Duodenal mucosa (tissue), 2 donors: ENCODE results near the gene OSBPL1A.
A peak's percentile ranks its signal among the peaks of the same experiment; 100 is the strongest.

Experiments used
- H3K27ac ChIP-seq: one replicate; pipeline ENCODE4 v1.7.0; 2013; ENCODE audit warnings: low read depth, low read length
- H3K27me3 ChIP-seq, 2 donors: one replicate each; pipeline ENCODE4 v1.7.0; 2013; ENCODE audit warnings: low read length in 2 of 2, control low read depth in 1 of 2; ENCODE audit not compliant: insufficient read depth in 2 of 2, control insufficient read depth in 1 of 2
- H3K36me3 ChIP-seq, 2 donors: one replicate each; pipeline ENCODE4 v1.7.0; 2013; ENCODE audit warnings: low read length in 2 of 2, control low read depth in 1 of 2; ENCODE audit not compliant: insufficient read depth in 2 of 2, control insufficient read depth in 1 of 2
- H3K4me1 ChIP-seq, 2 donors: one replicate each; pipeline ENCODE4 v1.7.0; 2013; ENCODE audit warnings: low read length in 2 of 2, control low read depth in 1 of 2; ENCODE audit not compliant: insufficient read depth in 2 of 2, control insufficient read depth in 1 of 2
- H3K4me3 ChIP-seq, 2 donors: one replicate each; pipeline ENCODE4 v1.7.0; 2013; ENCODE audit warnings: low read length in 2 of 2, low read depth in 1 of 2
- H3K9ac ChIP-seq, 2 donors: one replicate each; pipeline ENCODE4 v1.7.0; 2013; ENCODE audit warnings: low read length in 2 of 2, low read depth in 1 of 2
- H3K9me3 ChIP-seq, 2 donors: one replicate each; pipeline ENCODE4 v1.7.0; 2013; ENCODE audit warnings: low read length in 2 of 2, control low read depth in 1 of 2; ENCODE audit not compliant: control insufficient read depth in 1 of 2

Gene OSBPL1A

DNA sequence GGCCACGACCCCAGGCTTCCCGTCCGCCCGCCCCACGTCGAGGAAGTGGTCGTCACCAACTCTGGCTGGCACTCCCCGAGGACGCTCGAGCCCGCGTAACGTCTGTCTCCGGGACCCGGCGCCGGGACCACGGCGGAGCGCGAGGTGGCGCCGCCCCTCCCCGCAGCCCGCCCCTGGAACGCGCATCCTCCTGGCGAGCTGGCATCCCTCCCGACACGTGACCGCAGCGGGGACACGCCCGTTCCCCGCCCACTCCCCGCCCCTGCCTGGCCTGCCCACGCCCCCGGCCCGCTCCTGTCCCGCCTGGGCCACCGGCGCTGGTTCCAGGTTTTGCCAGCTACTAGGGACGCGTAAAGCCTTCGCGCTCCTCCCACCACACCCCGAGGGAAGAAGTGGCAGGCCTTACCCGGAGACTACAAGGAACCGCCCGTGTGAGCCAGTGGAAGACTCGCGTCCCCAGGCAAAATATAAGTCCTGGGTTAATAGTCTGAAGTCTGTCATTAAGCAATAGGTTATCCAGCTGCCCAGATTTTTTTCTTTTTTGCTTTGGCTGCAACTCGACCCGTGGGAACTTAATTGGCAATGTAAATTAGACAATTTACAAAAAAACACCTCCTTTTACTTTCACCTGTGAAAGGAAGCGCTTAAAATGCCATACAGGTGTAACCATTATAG is at the start of gene OSBPL1A:
OSBPL1A (minus strand) TSS at position 131 of the 675 bp plus-strand sequence. CDS start 20,291 bp downstream, outside the sequence.
- Histone ChIP-seq H3K4me1 (peaks cover 5 to 21% of the 10 kb centered on the region in 2 donors), H3K27me3 (peaks cover 0 to 3% of the 10 kb centered on the region in 2 donors), H3K9me3 (no peaks in the 10 kb centered on the region), H3K9ac (peak within 1 kb of the TSS; percentile 51 to 63), H3K36me3 (no peaks in the 10 kb centered on the region), H3K27ac (peak within 1 kb of the TSS; percentile 27), H3K4me3 (peak within 1 kb of the TSS; percentile 81 to 88)

DNA sequence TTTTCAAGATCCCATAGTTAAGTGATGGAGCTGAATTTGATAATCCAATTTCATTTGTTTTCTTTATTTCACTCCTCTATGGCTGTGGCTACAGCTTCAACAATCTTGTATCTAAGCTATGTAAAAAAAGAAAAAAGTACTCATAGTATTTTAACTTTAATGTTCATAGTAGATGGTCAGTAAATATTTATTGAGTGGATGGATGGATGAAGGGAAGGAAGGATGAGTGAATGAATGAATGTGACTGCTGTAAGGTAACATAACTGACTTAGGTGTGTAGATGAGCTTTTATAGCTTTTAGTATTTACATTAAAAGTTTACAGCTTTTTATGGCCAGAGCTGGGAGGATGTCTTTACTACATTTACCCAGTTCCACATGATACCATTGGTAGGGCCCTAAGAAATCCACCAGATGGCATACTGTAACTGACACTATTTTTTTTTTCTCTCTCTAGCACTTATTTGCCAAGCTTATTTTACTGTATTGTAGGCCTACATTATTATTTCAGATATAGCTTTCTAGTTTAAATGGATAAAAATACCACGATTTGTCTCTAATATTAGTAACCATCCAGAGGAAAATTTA is 49.4 kb upstream of the OSBPL1A start:
- Histone ChIP-seq H3K27ac (no peak overlapping the region), H3K4me1 (no peaks in the 10 kb centered on the region), H3K9ac (no peak overlapping the region), H3K9me3 (no peaks in the 10 kb centered on the region), H3K27me3 (no peaks in the 10 kb centered on the region), H3K4me3 (no peak overlapping the region), H3K36me3 (peaks cover 22 to 43% of the 10 kb centered on the region in 2 donors)

- no peak overlapping the region for H3K4me3 ChIP-seq
- peaks cover 21 to 44% of the 10 kb centered on the region in 2 donors for H3K36me3 ChIP-seq
- no peaks in the 10 kb centered on the region for H3K27me3 ChIP-seq
- H3K27ac ChIP-seq, result no peak overlapping the region
- no peak overlapping the region for H3K9ac ChIP-seq
- no peaks in the 10 kb centered on the region for H3K9me3 ChIP-seq
- H3K4me1 ChIP-seq, result no peaks in the 10 kb centered on the region
Observed at GRCh38 chr18:24446453-24446852, 48.8 kb upstream of the OSBPL1A start.

DNA sequence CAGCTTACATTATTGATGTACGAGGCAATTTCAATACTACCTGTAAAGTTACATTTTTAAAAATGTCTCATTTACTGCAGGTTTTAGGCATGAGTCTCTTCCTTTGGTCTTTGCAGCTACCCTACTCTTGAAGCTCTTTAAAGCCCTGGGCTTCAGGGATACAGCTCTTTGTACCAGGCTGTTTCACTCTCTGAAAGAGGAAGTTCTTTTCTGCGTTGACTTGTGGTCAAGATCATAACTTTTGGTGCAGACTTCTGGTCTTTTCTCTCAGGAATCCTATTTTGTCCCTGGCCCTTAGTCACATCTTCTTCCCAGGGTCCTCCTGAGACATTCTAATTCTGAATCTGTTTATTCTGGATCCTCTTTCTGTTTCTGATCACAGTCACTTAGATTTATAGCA is 46.2 kb upstream of the OSBPL1A start:
- Histone ChIP-seq H3K27ac (no peak overlapping the region), H3K27me3 (no peaks in the 10 kb centered on the region), H3K9me3 (no peaks in the 10 kb centered on the region), H3K4me1 (no peaks in the 10 kb centered on the region), H3K36me3 (peaks cover 9 to 44% of the 10 kb centered on the region in 2 donors), H3K4me3 (no peak overlapping the region), H3K9ac (no peak overlapping the region)

DNA sequence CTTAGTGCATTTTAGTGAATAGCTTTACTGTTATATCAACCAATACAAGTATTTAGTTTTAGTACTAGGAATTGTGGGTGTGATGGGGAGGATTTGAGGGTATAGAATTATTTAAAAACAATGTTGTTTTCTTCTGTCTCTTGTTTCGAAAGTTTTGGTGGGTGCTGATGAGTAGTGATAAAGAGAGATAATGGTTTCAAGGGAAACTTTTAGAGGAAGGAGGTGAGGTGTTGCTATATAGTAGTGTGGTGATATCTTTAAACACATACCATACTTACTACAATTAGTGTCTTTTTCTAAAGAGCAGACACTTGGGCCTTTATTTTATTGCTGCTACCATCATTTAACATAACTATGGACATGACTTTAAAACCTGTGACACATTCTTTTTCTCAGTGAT is 39.3 kb upstream of the OSBPL1A start:
- peaks cover 0 to 3% of the 10 kb centered on the region in 2 donors for H3K4me1 ChIP-seq
- no peaks in the 10 kb centered on the region for H3K27me3 ChIP-seq
- H3K9me3 ChIP-seq, result no peaks in the 10 kb centered on the region
- H3K9ac ChIP-seq, result no peak overlapping the region
- no peak overlapping the region for H3K4me3 ChIP-seq
- no peak overlapping the region for H3K27ac ChIP-seq
- peaks cover 0 to 42% of the 10 kb centered on the region in 2 donors for H3K36me3 ChIP-seq

GRCh38 chr18:24432618-24433017 is 35.0 kb upstream of the OSBPL1A start:
- H3K27ac ChIP-seq, result no peak overlapping the region
- H3K36me3 ChIP-seq, result peaks cover 0 to 14% of the 10 kb centered on the region in 2 donors
- H3K4me3 ChIP-seq, result no peak overlapping the region
- peaks cover 3 to 7% of the 10 kb centered on the region in 2 donors for H3K4me1 ChIP-seq
- no peaks in the 10 kb centered on the region for H3K9me3 ChIP-seq
- no peaks in the 10 kb centered on the region for H3K27me3 ChIP-seq
- no peak overlapping the region for H3K9ac ChIP-seq

DNA sequence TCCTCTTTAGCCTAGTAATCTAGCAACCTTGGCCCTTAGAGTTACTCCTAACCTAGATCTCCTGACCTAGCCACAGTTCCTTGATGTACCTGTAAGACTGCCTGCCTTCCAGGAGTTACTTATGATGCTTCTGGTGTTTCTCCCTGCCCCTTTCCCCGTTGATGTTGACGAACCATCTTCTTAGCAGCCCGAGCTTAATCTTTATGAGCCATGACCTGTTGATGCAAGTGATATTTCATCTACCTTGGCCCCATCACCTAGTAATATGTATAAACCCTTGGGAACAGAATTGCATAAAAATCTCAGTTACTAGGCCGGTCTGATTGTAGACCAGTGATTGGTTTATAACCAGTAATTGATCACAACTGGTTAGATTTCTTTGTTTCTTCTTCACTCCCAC is 31.6 kb upstream of the OSBPL1A start:
- no peak overlapping the region for H3K27ac ChIP-seq
- peaks cover under 1 to 3% of the 10 kb centered on the region in 2 donors for H3K27me3 ChIP-seq
- H3K4me3 ChIP-seq, result no peak overlapping the region
- peaks cover 8 to 14% of the 10 kb centered on the region in 2 donors for H3K4me1 ChIP-seq
- H3K36me3 ChIP-seq, result peaks cover 0 to 7% of the 10 kb centered on the region in 2 donors
- H3K9me3 ChIP-seq, result no peaks in the 10 kb centered on the region
- no peak overlapping the region for H3K9ac ChIP-seq

- Histone ChIP-seq H3K4me1 (peaks cover 5 to 14% of the 10 kb centered on the region in 2 donors), H3K9me3 (no peaks in the 10 kb centered on the region), H3K9ac (no peak overlapping the region), H3K27ac (no peak overlapping the region), H3K27me3 (peaks cover 6% of the 10 kb centered on the region in 2 donors), H3K36me3 (peaks cover 0 to 7% of the 10 kb centered on the region in 2 donors), H3K4me3 (no peak overlapping the region)
Observed at GRCh38 chr18:24428709-24429108, 31.1 kb upstream of the OSBPL1A start.

DNA sequence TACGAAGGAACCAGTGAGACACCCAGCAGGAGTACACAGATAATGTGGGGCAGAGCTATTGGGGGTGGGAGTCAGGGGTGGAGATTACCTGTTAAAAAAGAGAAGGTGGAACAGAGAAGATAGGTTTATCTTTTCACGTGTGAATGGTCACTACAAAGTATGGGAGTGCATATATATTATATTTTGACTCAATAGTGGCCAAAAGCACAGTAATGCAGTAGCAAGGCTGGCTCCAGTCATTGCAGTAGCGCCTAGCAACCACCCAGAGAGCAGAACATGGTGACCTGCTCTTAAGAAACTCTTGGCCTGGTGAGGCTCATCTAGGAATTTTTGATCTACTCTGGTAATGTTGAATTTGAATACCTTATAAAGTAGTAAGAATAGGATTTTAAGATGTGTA is 29.9 kb upstream of the OSBPL1A start:
- Histone ChIP-seq H3K4me3 (peak overlapping the region; percentile 85 to 87), H3K27ac (no peak overlapping the region), H3K36me3 (peaks cover 0 to 3% of the 10 kb centered on the region in 2 donors), H3K4me1 (peaks cover 5 to 14% of the 10 kb centered on the region in 2 donors), H3K27me3 (peaks cover 10% of the 10 kb centered on the region in 2 donors), H3K9me3 (no peaks in the 10 kb centered on the region), H3K9ac (no peak overlapping the region)

DNA sequence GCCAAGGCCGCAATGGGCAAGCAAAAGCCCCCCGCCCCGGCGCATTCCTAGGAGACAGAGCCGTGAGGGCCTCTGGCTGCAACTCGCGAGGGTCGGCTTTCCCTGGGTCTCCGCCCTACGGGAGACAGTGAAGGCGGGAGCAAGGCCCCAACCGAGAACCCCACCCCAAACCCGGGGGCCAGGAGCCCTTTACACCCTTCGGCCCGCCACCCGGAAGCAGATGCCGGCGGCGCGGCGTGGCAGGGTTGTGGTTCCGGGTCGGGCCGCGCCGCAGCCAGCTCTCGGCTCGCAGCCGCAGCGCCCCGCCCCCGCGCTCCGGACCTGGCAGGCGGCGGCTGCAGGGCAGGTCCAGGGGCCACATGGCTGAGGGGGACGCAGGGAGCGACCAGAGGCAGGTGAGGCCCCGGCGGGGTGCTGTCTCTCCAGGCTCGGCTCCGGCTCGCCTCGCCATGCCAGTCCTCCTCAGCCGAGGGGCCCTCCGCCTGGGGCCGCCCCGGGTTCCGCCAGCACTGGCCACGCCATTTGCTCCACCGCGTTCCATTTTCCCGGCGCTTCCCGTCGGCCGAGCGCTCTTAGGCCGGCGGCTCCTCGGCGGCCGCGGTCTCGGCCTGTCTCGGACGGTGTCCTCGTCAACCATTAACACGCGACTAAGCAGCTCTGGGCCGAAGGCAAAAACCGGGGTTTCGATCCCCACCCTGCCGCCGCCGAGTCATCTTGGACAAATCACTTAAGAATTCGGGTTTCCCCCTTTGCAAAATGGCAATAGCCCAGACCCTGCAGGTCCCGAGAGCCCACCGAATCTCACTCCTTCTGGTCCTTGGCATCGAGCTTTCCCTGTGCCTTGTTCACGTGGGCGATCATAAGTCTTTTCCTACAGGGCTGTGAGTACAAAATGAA is 29.0 kb upstream of the OSBPL1A start, which contains the start of gene IMPACT:
IMPACT (plus strand) TSS at position 273 of the 897 bp plus-strand sequence; CDS start at position 360, 87 bp downstream.
- H3K27me3 ChIP-seq, result peaks cover 10 to 14% of the 10 kb centered on the region in 2 donors
- peak within 1 kb of the TSS; percentile 85 to 87 for H3K4me3 ChIP-seq
- peaks cover 5 to 14% of the 10 kb centered on the region in 2 donors for H3K4me1 ChIP-seq
- H3K9me3 ChIP-seq, result no peaks in the 10 kb centered on the region
- peak within 1 kb of the TSS; percentile 66 to 74 for H3K9ac ChIP-seq
- no peak within 1 kb of the TSS for H3K27ac ChIP-seq
- no peaks in the 10 kb centered on the region for H3K36me3 ChIP-seq
